HepG2 (cell line): ENCODE measurements around the gene MSI2. TPM values are rescaled to one million over a fixed set of nuclear protein-coding genes. Genes with fewer than 3 reads are reported as not detected.
A peak's percentile ranks its signal among the peaks of the same experiment; 100 is the strongest.

ENCODE experiments used
- AFF4 ChIP-seq: sonication (generic); formaldehyde crosslinking; IDR thresholded peaks from 2 replicates; pipeline ENCODE4 v1.4.0; 2020; ENCODE audit warnings: missing genetic modification reagents
- ATF3 ChIP-seq: sonication (generic); formaldehyde crosslinking; IDR thresholded peaks from 2 replicates; pipeline ENCODE4 v1.4.0; 2020; ENCODE audit warnings: missing genetic modification reagents
- ATF7-NPFF ChIP-seq: sonication (generic); formaldehyde crosslinking; IDR thresholded peaks from 2 replicates; pipeline ENCODE4 v1.8.1; 2023; ENCODE audit warnings: mild to moderate bottlenecking, low read depth, missing genetic modification reagents, moderate library complexity
- BHLHE40 ChIP-seq: IDR thresholded peaks from 2 replicates; pipeline ENCODE4 v1.6.1; 2011; ENCODE audit warnings: low read length, improper control_type of control experiment
- CBFB ChIP-seq: sonication (generic); formaldehyde crosslinking; IDR thresholded peaks from 2 replicates; pipeline ENCODE4 v1.4.0; 2020; ENCODE audit warnings: missing genetic modification reagents
- CHCHD3 ChIP-seq: sonication (generic); formaldehyde crosslinking; IDR thresholded peaks from 2 replicates; pipeline ENCODE4 v1.8.0; 2022; ENCODE audit warnings: mild to moderate bottlenecking, missing genetic modification reagents, moderate library complexity
- GABPB1 ChIP-seq: IDR thresholded peaks from 2 replicates; pipeline ENCODE4 v1.6.1; 2016; ENCODE audit warnings: mild to moderate bottlenecking, missing genetic modification reagents, moderate library complexity, missing compliant biosample characterization
- HNF4A ChIP-seq: sonication (generic); formaldehyde crosslinking; IDR thresholded peaks from 2 replicates; pipeline ENCODE4 v1.4.0; 2020; ENCODE audit warnings: missing genetic modification reagents
- HNRNPH1 ChIP-seq: fragments of 200-400 bp; formaldehyde crosslinking; optimal IDR thresholded peaks from 2 replicates; pipeline ENCODE3; 2017; ENCODE audit warnings: mild to moderate bottlenecking, low read depth, low read length
- HNRNPK ChIP-seq: fragments of 200-400 bp; formaldehyde crosslinking; IDR thresholded peaks from 2 replicates; pipeline ENCODE4 v1.6.1; 2018; ENCODE audit warnings: low read length, low read depth, moderate library complexity, mild to moderate bottlenecking; ENCODE audit not compliant: poor library complexity, severe bottlenecking
- MAX ChIP-seq: IDR thresholded peaks from 2 replicates; pipeline ENCODE4 v1.6.1; 2012; ENCODE audit warnings: inconsistent platforms
- MBNL3 ChIP-seq: fragments of 250-450 bp; sonication (Bioruptor Pico); conservative IDR thresholded peaks from 2 replicates; pipeline ENCODE4 v1.8.0; 2022; ENCODE audit warnings: mild to moderate bottlenecking, inconsistent platforms
- MEF2D ChIP-seq: sonication (generic); formaldehyde crosslinking; IDR thresholded peaks from 2 replicates; pipeline ENCODE4 v1.5.1; 2020; ENCODE audit warnings: mild to moderate bottlenecking, missing genetic modification reagents
- MIER3 ChIP-seq: IDR thresholded peaks from 2 replicates; pipeline ENCODE4 v1.6.1; 2016; ENCODE audit warnings: missing compliant biosample characterization, borderline replicate concordance
- NR3C1 ChIP-seq: sonication (generic); formaldehyde crosslinking; IDR thresholded peaks from 2 replicates; pipeline ENCODE4 v1.4.0; 2020; ENCODE audit warnings: missing genetic modification reagents
- REPIN1 ChIP-seq: sonication (generic); formaldehyde crosslinking; IDR thresholded peaks from 2 replicates; pipeline ENCODE4 v1.8.0; 2022; ENCODE audit warnings: missing genetic modification reagents, low read depth, mild to moderate bottlenecking, borderline replicate concordance
- RNF219 ChIP-seq: sonication (generic); formaldehyde crosslinking; IDR thresholded peaks from 2 replicates; pipeline ENCODE4 v1.5.0; 2020; ENCODE audit warnings: mild to moderate bottlenecking, missing genetic modification reagents
- SALL1 ChIP-seq: sonication (generic); formaldehyde crosslinking; IDR thresholded peaks from 2 replicates; pipeline ENCODE4 v1.8.0; 2022; ENCODE audit warnings: mild to moderate bottlenecking, missing genetic modification reagents
- TCF7L2 ChIP-seq: IDR thresholded peaks from 2 replicates; pipeline ENCODE4 v1.6.1; 2011; ENCODE audit warnings: mild to moderate bottlenecking, low read depth, low read length, moderate library complexity
- ZNF333 ChIP-seq: sonication (generic); formaldehyde crosslinking; IDR thresholded peaks from 2 replicates; pipeline ENCODE4 v1.4.0; 2020; ENCODE audit warnings: mild to moderate bottlenecking, missing genetic modification reagents, borderline replicate concordance
- ZNF558 ChIP-seq: sonication (generic); formaldehyde crosslinking; IDR thresholded peaks from 2 replicates; pipeline ENCODE4 v1.9.0; 2022; ENCODE audit warnings: mild to moderate bottlenecking, missing genetic modification reagents, borderline replicate concordance
- ZNF83 ChIP-seq: sonication (generic); formaldehyde crosslinking; IDR thresholded peaks from 2 replicates; pipeline ENCODE4 v1.4.0; 2020; ENCODE audit warnings: missing genetic modification reagents, mild to moderate bottlenecking, borderline replicate concordance
- polyA plus RNA-seq, 8 experiments: library from polyadenylated mRNA; depleted of rRNA in 3 of 8; stranded (reverse) in 7 of 8; unstranded in 1 of 8; fragments of >200 nt; fragmentation: Illumina TruSeq in 4 of 8; extraction: Trizol in 4 of 8; gene quantifications; 2 replicates each; pipeline versions ENCODE4 v1.2.1 to v1.2.3, GENCODE V29; 2011 to 2016; ENCODE audit warnings: low read depth in 4 of 8, missing spikeins in 1 of 8, mixed read lengths in 1 of 8; ENCODE audit not compliant: insufficient read depth in 1 of 8
- total RNA-seq, 5 experiments: library from RNA; depleted of rRNA; stranded (reverse); fragments of >200 nt; fragmentation: Illumina TruSeq; extraction: Trizol; gene quantifications; 2 replicates each; pipeline ENCODE4 v1.2.3, GENCODE V29; 2016; ENCODE audit warnings: low read depth in 1 of 5

Gene MSI2
- total and polyA plus RNA-seq, 2 of the 13 experiments (the other 11 are each of a cell fraction or from before 2014, with no cell fraction given), result 77.5 to 78.4 TPM

- TF ChIP-seq AFF4, result no peak
- 0 out of 2 replicates have a peak, but pooled peaks have one; percentile 38 for TF ChIP-seq REPIN1 (CRISPR knock-in tag)
- TF ChIP-seq MIER3 (CRISPR knock-in tag), result no peak
- no peak for TF ChIP-seq CHCHD3 (CRISPR knock-in tag)
- no peak for TF ChIP-seq RNF219 (CRISPR knock-in tag)
- TF ChIP-seq ATF3 (CRISPR knock-in tag), result peak; percentile 53
- TF ChIP-seq ZNF558 (CRISPR knock-in tag), result 0 out of 2 replicates have a peak, but pooled peaks have one; percentile 51
- TF ChIP-seq HNF4A (CRISPR knock-in tag), result no peak
- peak; percentile 67 for TF ChIP-seq SALL1 (CRISPR knock-in tag)
- no peak for TF ChIP-seq HNRNPH1
- peak; percentile 61 for TF ChIP-seq BHLHE40
- peak; percentile 30; the same call in 1 of the 2 replicates for TF ChIP-seq GABPB1
- TF ChIP-seq CBFB (CRISPR knock-in tag), result 0 out of 2 replicates have a peak, but pooled peaks have one; percentile 26
- TF ChIP-seq MAX, result peak; percentile 89
- no peak for TF ChIP-seq MEF2D
- no peak for TF ChIP-seq TCF7L2
- TF ChIP-seq ZNF333, result no peak
- no peak for TF ChIP-seq ZNF83 (CRISPR knock-in tag)
- no peak for TF ChIP-seq MBNL3 (CRISPR knock-in tag)
- peak; percentile 90 for TF ChIP-seq HNRNPK
- TF ChIP-seq NR3C1, result no peak
- peak; percentile 33; the same call in 1 of the 2 replicates for TF ChIP-seq ATF7-NPFF (CRISPR knock-in tag)
Measured at GRCh38 chr17:57255776-57256681, at the start of gene MSI2 (continued).
